ENCODE data around the gene ROCK1.
A peak's percentile ranks its signal among the peaks of the same experiment; 100 is the strongest.
"Not testable (repeated sequence)": the region's sequence is repeated elsewhere in the genome, so short reads cannot be mapped to it uniquely, and the experiment has no call there.

ROCK1 gene

GRCh38 chr18:21111346-21112139 is at the start of gene ROCK1:
Gene ROCK1, minus strand, starts transcription at chr18:21111813. Its CDS starts 903 bp downstream, at chr18:21110910.
- Histone ChIP-seq H3K9ac (ENCODE audit: low read length) (peak within 1 kb of the TSS; percentile 94), H3K4me1 (ENCODE audit: control insufficient read depth, insufficient read depth, low read length) (peaks cover 14% of the 10 kb centered on the region), H3K9me3 (ENCODE audit: control insufficient read depth, insufficient read depth, low read depth, low read length) (no peaks in the 10 kb centered on the region), H3K4me3 (ENCODE audit: low read depth, low read length) (peak within 1 kb of the TSS; percentile 92), H3K36me3 (ENCODE audit: control insufficient read depth, insufficient read depth, low read length) (no peaks in the 10 kb centered on the region), H3K27me3 (ENCODE audit: control insufficient read depth, insufficient read depth, low read length) (peaks cover 12% of the 10 kb centered on the region; the same call in 1 of the 2 replicates), H3K27ac (ENCODE audit: low read depth, low read length) (peak within 1 kb of the TSS; percentile 59)

GRCh38 chr18:21155443-21155842 is 43.8 kb upstream of the ROCK1 start:
- Histone ChIP-seq H3K9me3 (ENCODE audit: control insufficient read depth, insufficient read depth, low read depth, low read length) (no peaks in the 10 kb centered on the region; the same call in 1 of the 2 replicates), H3K4me1 (ENCODE audit: control insufficient read depth, insufficient read depth, low read length) (no peaks in the 10 kb centered on the region), H3K36me3 (ENCODE audit: control insufficient read depth, insufficient read depth, low read length) (no peaks in the 10 kb centered on the region)

GRCh38 chr18:21146016-21146415 is 34.4 kb upstream of the ROCK1 start:
- H3K27me3 ChIP-seq (ENCODE audit: control insufficient read depth, insufficient read depth, low read length), result no peaks in the 10 kb centered on the region
- no peaks in the 10 kb centered on the region for H3K36me3 ChIP-seq (ENCODE audit: control insufficient read depth, insufficient read depth, low read length)
- H3K4me1 ChIP-seq (ENCODE audit: control insufficient read depth, insufficient read depth, low read length), result no peaks in the 10 kb centered on the region
- no peaks in the 10 kb centered on the region for H3K9me3 ChIP-seq (ENCODE audit: control insufficient read depth, insufficient read depth, low read depth, low read length)
- H3K4me3 ChIP-seq (ENCODE audit: low read depth, low read length), result no peak overlapping the region
- no peak overlapping the region for H3K27ac ChIP-seq (ENCODE audit: low read depth, low read length)
- no peak overlapping the region for H3K9ac ChIP-seq (ENCODE audit: low read length)

More at GRCh38 chr18:21155443-21155842, 43.8 kb upstream of the ROCK1 start:
- no peak overlapping the region for H3K4me3 ChIP-seq (ENCODE audit: low read depth, low read length)
- no peak overlapping the region for H3K9ac ChIP-seq (ENCODE audit: low read length)
- H3K27ac ChIP-seq (ENCODE audit: low read depth, low read length), result no peak overlapping the region
- H3K27me3 ChIP-seq (ENCODE audit: control insufficient read depth, insufficient read depth, low read length), result no peaks in the 10 kb centered on the region

DNA sequence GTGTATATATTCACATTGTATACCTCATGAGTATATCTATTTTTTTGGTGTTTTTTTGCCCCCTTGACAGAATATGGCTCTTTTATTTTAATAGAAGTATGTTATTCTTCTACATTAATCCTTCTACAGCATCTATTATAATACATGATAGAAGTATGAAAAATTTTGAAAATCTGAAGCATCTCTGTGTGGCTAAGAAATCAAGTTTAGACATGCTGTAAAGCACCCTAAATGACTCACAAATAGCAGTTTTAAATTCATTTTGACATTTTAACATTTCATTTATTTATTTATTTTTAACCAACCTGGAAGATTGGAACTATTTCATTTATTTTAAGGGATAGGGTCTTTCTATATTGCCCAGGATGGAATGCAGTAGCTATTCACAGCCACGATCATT is 33.8 kb upstream of the ROCK1 start:
- no peaks in the 10 kb centered on the region for H3K9me3 ChIP-seq (ENCODE audit: control insufficient read depth, insufficient read depth, low read depth, low read length)
- H3K27me3 ChIP-seq (ENCODE audit: control insufficient read depth, insufficient read depth, low read length), result no peaks in the 10 kb centered on the region
- H3K36me3 ChIP-seq (ENCODE audit: control insufficient read depth, insufficient read depth, low read length), result no peaks in the 10 kb centered on the region
- no peaks in the 10 kb centered on the region for H3K4me1 ChIP-seq (ENCODE audit: control insufficient read depth, insufficient read depth, low read length)
- H3K9ac ChIP-seq (ENCODE audit: low read length), result no peak overlapping the region
- H3K27ac ChIP-seq (ENCODE audit: low read depth, low read length), result no peak overlapping the region
- H3K4me3 ChIP-seq (ENCODE audit: low read depth, low read length), result no peak overlapping the region

DNA sequence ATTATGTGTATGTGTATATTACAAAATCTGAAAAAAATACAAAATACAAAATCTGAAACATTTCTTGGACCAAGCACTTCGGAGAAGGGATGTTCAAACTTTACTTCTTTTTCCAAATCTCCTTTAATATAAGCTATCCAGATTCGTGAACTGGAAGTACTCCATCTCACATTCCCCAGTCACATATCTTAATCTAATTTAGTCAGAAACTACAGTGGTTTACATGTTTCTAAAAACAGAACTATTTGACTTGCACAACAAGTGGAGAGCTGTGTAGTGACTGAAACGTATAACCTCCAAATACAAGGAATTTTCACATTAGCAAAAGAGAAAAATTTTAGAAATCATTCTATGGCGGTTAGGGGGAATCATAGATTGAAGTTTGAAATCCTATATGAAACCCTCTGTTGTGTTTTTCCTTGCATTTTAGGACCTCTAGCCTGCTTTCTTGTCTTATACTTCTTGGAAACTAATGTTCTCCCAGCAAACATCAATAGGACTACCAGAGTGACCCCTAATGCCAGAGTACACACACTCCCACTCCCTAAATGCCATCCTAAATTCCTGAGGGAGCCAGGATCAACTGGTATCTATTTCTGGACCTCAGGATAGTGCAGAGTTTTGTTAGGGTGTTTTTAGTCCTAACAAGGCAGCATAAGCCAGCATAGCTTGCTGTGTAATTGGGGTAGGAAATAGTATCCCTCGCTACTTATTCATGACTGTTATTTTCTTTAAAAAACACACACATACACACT is 30.2 kb upstream of the ROCK1 start:
- no peak overlapping the region for H3K9ac ChIP-seq (ENCODE audit: low read length)
- H3K4me3 ChIP-seq (ENCODE audit: low read depth, low read length), result no peak overlapping the region
- H3K27ac ChIP-seq (ENCODE audit: low read depth, low read length), result no peak overlapping the region
- no peaks in the 10 kb centered on the region for H3K36me3 ChIP-seq (ENCODE audit: control insufficient read depth, insufficient read depth, low read length)
- no peaks in the 10 kb centered on the region for H3K27me3 ChIP-seq (ENCODE audit: control insufficient read depth, insufficient read depth, low read length)
- no peaks in the 10 kb centered on the region for H3K4me1 ChIP-seq (ENCODE audit: control insufficient read depth, insufficient read depth, low read length)
- H3K9me3 ChIP-seq (ENCODE audit: control insufficient read depth, insufficient read depth, low read depth, low read length), result peaks cover 3% of the 10 kb centered on the region; the same call in 1 of the 2 replicates

DNA sequence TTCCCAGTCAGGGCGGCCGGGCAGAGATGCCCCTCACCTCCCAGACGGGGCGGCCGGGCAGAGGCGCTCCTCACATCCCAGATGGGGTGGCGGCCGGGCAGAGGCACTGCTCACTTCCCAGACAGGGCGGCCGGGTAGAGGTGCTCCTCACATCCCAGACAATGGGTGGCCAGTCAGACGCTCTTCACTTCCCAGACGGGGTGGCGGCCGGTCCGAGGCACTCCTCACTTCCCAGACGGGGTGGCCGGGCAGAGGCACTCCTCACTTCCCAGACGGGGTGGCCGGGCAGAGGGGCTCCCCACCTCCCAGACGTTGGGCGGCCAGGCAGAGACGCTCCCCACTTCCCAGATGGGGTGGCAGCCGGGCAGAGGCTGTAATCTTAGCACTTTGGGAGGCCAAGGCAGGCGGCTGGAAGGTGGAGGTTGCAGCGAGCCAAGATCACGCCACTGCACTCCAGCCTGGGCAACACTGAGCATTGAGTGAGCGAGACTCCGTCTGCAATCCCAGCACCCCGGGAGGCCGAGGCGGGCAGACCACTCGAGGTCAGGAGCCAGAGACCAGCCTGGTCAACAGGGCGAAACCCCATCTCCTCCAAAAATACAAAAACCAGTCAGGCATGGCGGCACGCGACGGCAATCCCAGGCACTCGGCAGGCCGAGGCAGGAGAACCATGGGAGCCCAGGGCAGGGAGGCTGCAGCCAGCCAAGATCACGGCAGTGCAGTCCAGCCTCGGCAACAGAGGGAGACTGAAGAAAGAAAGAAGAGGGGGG is 26.3 kb upstream of the ROCK1 start:
- H3K9me3 ChIP-seq (ENCODE audit: control insufficient read depth, insufficient read depth, low read depth, low read length); H3K36me3 ChIP-seq (ENCODE audit: control insufficient read depth, insufficient read depth, low read length); H3K4me3 ChIP-seq (ENCODE audit: low read depth, low read length); H3K4me1 ChIP-seq (ENCODE audit: control insufficient read depth, insufficient read depth, low read length); H3K27ac ChIP-seq (ENCODE audit: low read depth, low read length); H3K9ac ChIP-seq (ENCODE audit: low read length); H3K27me3 ChIP-seq (ENCODE audit: control insufficient read depth, insufficient read depth, low read length): not testable (repeated sequence)

DNA sequence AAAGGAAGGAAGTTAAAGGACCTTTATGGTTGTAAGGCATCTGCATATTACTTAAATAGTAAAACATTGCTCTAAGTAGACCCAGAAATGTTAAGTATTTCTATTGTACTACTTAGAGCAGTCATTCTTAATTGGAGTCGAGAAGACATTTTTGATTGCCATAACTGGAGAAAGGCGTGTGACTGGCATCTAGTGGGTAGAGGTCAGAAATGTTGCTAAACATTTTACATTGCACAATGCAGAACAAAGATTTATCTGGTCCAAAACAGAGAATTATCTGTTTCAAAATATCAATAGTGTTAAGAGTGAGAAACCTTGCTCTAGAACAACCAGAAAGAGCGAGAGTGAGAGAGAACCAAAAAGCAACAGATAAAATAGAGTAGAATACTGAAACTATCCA is 23.3 kb upstream of the ROCK1 start:
- H3K4me1 ChIP-seq (ENCODE audit: control insufficient read depth, insufficient read depth, low read length), result no peaks in the 10 kb centered on the region

DNA sequence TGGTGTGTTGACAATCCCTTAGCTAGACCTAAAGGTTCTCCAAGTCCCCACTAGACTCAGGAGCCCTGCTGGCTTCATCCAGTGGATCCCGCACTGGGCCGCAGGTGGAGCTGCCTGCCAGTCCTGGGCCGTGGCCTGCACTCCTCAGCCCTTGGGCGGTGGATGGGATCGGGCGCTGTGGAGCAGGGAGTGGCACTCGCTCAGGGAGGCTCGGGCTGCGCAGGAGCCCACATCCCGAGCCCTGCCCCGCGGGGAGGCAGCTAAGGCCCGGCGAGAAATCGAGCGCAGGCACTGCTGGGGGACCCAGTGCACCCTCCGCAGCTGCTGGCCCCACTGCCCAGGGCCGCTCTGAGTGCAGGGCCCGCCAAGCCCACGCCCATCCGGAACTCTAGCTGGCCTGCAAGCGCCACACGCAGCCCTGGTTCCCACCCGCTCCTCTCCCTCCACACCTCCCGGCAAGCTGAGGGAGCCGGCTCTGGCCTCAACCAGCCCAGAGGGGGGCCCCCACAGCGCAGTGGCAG is 20.8 kb upstream of the ROCK1 start:
- Histone ChIP-seq H3K4me1 (ENCODE audit: control insufficient read depth, insufficient read depth, low read length) (no peaks in the 10 kb centered on the region), H3K9ac (ENCODE audit: low read length) (no peak overlapping the region), H3K36me3 (ENCODE audit: control insufficient read depth, insufficient read depth, low read length) (no peaks in the 10 kb centered on the region), H3K4me3 (ENCODE audit: low read depth, low read length) (no peak overlapping the region), H3K27ac (ENCODE audit: low read depth, low read length) (no peak overlapping the region), H3K9me3 (ENCODE audit: control insufficient read depth, insufficient read depth, low read depth, low read length) (peaks cover 5% of the 10 kb centered on the region; the same call in 1 of the 2 replicates), H3K27me3 (ENCODE audit: control insufficient read depth, insufficient read depth, low read length) (no peaks in the 10 kb centered on the region)

More for the DNA sequence above, 23.3 kb upstream of the ROCK1 start:
- Histone ChIP-seq H3K36me3 (ENCODE audit: control insufficient read depth, insufficient read depth, low read length) (no peaks in the 10 kb centered on the region), H3K4me3 (ENCODE audit: low read depth, low read length) (no peak overlapping the region), H3K9me3 (ENCODE audit: control insufficient read depth, insufficient read depth, low read depth, low read length) (peaks cover 7% of the 10 kb centered on the region), H3K9ac (ENCODE audit: low read length) (no peak overlapping the region), H3K27ac (ENCODE audit: low read depth, low read length) (no peak overlapping the region), H3K27me3 (ENCODE audit: control insufficient read depth, insufficient read depth, low read length) (no peaks in the 10 kb centered on the region)

DNA sequence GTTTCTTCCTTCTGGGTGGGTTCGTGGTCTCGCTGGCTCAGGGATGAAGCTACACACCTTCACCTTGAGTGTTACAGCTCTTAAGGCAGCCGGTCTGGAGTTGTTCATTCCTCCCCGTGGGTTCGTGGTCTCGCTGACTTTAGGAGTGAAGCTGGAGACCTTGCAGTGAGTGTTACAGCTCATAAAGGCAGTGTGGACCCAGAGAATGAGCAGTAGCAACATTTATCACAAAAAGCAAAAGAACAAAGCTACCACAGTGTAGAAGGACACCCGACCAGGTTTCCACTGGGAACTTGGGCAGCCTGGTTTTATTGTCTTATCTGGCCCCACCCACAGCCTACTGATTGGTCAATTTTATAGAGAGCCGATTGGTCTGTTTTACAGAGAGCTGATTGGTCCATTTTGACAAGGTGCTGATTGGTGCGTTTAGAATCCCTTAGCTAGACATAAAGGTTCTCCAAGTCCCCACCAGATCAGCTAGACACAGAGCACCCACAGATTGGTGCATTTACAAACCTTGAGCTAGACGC is 20.1 kb upstream of the ROCK1 start:
- Histone ChIP-seq H3K9me3 (ENCODE audit: control insufficient read depth, insufficient read depth, low read depth, low read length) (peaks cover 5% of the 10 kb centered on the region; the same call in 1 of the 2 replicates), H3K9ac (ENCODE audit: low read length) (no peak overlapping the region), H3K36me3 (ENCODE audit: control insufficient read depth, insufficient read depth, low read length) (no peaks in the 10 kb centered on the region), H3K27ac (ENCODE audit: low read depth, low read length) (no peak overlapping the region), H3K27me3 (ENCODE audit: control insufficient read depth, insufficient read depth, low read length) (no peaks in the 10 kb centered on the region), H3K4me3 (ENCODE audit: low read depth, low read length) (no peak overlapping the region), H3K4me1 (ENCODE audit: control insufficient read depth, insufficient read depth, low read length) (no peaks in the 10 kb centered on the region)

DNA sequence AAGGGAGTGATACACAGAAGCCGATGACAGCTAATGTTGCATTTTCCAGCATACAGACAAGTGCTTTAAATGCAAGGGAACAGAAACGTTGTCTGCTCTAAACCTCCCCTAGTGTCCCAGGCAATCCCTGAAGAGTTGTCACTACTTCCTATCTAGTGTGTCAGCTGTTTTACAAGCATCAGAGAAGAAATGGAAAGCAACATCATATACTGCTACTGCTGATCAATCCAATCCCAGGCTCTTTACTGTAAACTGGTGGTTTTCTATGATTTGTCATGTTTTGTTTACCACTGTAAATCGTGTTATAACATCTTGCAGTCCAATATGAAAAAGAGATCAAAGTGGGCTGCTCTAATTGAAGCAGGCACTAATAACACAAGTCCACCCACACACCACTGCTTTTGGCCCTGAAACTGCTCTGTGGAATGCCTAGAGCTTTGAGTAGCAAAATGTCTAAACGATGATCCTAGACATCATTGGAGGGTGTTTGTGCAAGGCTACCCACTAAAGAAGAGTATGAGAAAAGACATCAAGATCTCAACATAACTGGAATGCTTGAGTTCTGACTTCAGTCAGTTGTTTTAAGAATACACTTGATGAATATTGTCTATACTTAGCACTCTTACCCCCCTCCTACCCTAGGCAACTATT is 18.1 kb upstream of the ROCK1 start:
- no peak overlapping the region for H3K27ac ChIP-seq (ENCODE audit: low read depth, low read length)
- H3K4me3 ChIP-seq (ENCODE audit: low read depth, low read length), result no peak overlapping the region
- peaks cover 5% of the 10 kb centered on the region; the same call in 1 of the 2 replicates for H3K9me3 ChIP-seq (ENCODE audit: control insufficient read depth, insufficient read depth, low read depth, low read length)
- H3K36me3 ChIP-seq (ENCODE audit: control insufficient read depth, insufficient read depth, low read length), result no peaks in the 10 kb centered on the region
- H3K4me1 ChIP-seq (ENCODE audit: control insufficient read depth, insufficient read depth, low read length), result no peaks in the 10 kb centered on the region
- H3K27me3 ChIP-seq (ENCODE audit: control insufficient read depth, insufficient read depth, low read length), result no peaks in the 10 kb centered on the region
- H3K9ac ChIP-seq (ENCODE audit: low read length), result no peak overlapping the region
